HUDEP-2 (cell line): ENCODE measurements around the gene SETX.

Experiments used
- DNase-seq, 76 experiments: peaks; one replicate each; lab custom pipeline; 2025; ENCODE audit not compliant: unreplicated experiment in 76 of 76; lab: John Stamatoyannopoulos, UW

The SETX gene

GRCh38 chr9:132241840-132242620, 112.8 kb downstream of the SETX start:
- peak in 1 of 76 experiments; percentile 8 for DNase-seq

- no peak for DNase-seq
These were observed 113.3 kb downstream of the SETX start for GRCh38 chr9:132241483-132241839.

GRCh38 chr9:132240841-132241482, 113.8 kb downstream of the SETX start:
- peak; percentile 28 to 99 (median 94) for DNase-seq

DNA sequence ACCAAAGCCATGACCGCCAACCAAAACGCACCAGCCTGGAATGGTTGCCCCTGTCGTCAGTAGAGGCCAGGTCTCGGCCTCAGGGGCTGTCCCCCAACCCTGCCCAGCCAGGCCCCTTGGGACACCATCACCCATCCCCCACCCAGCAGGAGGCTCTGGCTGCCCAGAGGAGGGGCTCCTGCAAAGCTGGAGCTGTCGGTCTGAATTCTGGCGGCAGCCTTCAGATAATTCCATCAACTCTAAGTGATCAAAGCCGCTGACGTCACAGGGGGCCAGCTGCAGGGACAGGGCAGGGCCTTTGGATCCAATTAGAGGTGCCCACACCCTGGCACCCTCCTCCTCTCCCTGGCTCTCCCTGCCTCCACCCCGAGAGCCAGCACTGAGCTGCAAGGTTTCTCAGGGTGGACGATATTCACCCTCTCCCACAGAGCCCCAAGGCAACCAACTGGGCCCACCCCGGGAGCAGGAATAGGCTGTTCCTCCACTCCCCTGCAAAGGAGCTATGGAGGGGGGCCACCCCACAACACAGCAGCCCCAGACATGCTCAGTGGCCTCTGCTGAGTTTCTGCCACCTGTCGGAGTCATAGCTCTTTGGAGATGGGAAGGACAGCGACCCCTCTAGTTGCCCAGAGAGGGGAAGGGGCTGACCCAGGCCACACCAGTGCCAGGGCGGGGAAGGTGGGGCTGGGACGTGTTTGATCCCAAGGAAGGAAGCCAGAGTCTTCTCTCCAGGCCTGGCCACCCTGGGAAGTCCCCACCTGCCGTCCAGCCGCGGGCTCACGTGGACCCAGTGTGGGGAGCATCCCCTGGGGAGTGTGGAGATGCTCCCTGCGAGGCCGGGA, 114.6 kb downstream of the SETX start:
- no peak for DNase-seq

- no peak for DNase-seq
These were observed 115.3 kb downstream of the SETX start for GRCh38 chr9:132239518-132239917.

GRCh38 chr9:132238992-132239391, 115.8 kb downstream of the SETX start:
- DNase-seq = no peak

GRCh38 chr9:132238026-132238972, 116.5 kb downstream of the SETX start:
- DNase-seq = no peak

GRCh38 chr9:132237481-132237880, 117.3 kb downstream of the SETX start:
- DNase-seq = no peak

DNA sequence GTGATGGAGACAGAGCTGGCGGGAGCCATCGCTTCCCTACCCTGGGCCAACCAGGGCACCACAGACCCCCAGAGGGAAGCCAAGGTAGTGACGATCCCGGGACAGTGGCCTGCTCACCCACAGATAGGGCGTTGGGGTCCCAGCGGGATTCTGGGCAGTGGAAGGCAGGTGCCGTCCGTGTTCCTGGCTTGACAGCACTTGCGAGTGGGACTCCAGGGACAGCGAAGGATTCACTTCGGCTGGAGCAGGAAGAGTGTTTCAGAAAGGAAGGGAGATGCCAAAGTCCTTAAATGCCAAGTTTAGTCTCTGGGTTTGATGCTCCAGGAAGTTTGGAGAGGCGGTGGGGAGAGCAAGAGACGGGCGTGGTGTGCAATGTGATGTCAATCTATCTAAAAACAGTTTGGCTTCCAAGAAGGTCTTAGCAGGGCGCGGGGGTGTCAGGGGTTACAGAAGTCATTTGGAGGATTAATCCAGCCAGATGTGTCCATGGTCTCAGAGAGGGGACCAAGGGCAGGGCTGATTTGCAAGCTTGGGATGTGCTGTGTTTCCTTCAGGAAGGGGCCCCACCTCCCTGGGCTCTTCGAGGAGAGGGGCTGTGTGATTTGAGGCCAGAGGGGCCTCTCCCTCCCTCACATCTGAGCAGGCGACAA, 118.0 kb downstream of the SETX start:
- no peak for DNase-seq

DNA sequence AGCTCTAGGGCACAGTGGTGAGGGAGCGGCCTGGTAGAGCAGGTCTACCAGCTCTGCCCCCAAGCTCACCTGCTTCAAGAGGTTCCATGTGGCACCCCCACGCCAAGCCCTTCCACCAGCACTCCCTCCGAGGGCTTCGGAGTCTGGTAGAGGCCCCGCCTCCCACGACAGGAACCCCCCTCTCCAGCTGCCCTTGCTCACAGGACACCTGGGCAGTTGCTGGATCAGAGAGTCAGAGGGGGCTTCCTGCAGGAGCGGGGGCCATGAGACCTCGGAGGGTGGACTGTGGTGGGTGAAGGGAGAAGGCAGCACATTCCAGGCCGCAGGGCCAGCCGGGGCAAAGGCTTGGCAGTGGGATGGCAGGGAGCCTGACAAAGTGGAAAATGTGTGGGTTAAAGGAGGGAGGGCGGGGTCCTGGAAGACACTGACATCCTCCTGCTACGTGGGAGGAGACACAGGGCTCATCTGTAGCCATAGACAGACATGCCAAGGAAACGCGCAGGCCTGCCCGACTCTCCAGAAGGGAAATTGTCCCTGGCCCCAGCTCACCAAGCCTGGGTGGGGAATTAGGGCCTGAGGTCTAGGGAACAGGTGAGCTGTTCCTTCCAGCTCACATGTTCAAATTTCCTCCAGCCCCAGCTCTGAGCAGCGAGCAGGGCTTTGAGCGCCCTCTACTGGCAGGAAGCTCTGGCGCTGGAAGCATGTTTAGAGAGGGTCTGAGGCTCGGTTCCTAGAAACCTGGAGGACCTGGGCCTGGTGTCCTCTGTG, 118.7 kb downstream of the SETX start:
- DNase-seq = peak in 63 of 76 experiments; percentile 1 to 71 (median 35)

GRCh38 chr9:132235125-132235524, 119.7 kb downstream of the SETX start:
- DNase-seq = no peak

- DNase-seq = no peak
These were observed 120.3 kb downstream of the SETX start for GRCh38 chr9:132234535-132234934.

GRCh38 chr9:132233138-132233537, 121.6 kb downstream of the SETX start:
- DNase-seq = no peak

DNA sequence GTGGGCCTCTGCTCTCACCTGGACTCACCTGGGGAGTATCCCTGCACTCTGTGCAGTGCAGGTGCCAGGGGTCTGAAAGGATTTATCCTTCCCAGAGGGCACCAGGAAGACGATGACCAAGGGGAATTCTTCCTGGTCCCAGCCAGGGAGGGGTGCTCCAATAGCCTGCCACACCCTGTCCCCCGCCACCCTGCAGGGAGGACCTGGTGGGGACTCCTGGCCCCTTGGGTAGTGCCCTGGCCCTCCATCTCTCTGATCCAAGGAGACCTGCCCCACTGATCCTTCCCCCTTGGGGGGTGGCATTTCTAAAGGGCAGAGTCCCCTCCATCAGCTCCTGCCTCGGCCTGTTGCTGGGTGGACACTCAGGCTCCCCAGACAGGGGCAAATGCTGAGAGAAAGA, 122.3 kb downstream of the SETX start:
- no peak for DNase-seq

GRCh38 chr9:132231019-132231701, 123.6 kb downstream of the SETX start:
- no peak for DNase-seq

- DNase-seq = no peak
These were observed 124.2 kb downstream of the SETX start for GRCh38 chr9:132230605-132231004.

- no peak for DNase-seq
These were observed 126.7 kb downstream of the SETX start for GRCh38 chr9:132228062-132228461.

- DNase-seq = no peak
These were observed 128.0 kb downstream of the SETX start for GRCh38 chr9:132226571-132227430.
